SU-DHL-6 (cell line): ENCODE results near the gene MTOR.
A peak's percentile ranks its signal among the peaks of the same experiment; 100 is the strongest.
"Not testable (repeated sequence)": the region's sequence is repeated elsewhere in the genome, so short reads cannot be mapped to it uniquely, and the experiment has no call there.

Experiments
- H2AFZ ChIP-seq: fragments of 200-600 bp; sonication (generic); 2 replicates; pipeline ENCODE4 v1.6.1; 2014; ENCODE audit warnings: low read depth, mild to moderate bottlenecking, moderate library complexity, mixed read lengths, antibody characterized with exemption, low read length; ENCODE audit not compliant: severe bottlenecking
- H3F3A ChIP-seq: fragments of 200-600 bp; shearing (Covaris generic); 2 replicates; pipeline ENCODE4 v1.6.0; 2016; ENCODE audit warnings: antibody characterized with exemption, mild to moderate bottlenecking; ENCODE audit not compliant: insufficient read depth
- H3K27ac ChIP-seq: fragments of 200-600 bp; sonication (generic); 2 replicates; pipeline ENCODE4 v1.5.1; 2016; ENCODE audit warnings: low read depth, mild to moderate bottlenecking, low read length, moderate library complexity, mixed read lengths
- H3K27me3 ChIP-seq: fragments of 200-600 bp; sonication (generic), shearing (Covaris generic); 2 replicates; pipeline ENCODE4 v1.6.0; 2014; ENCODE audit warnings: mild to moderate bottlenecking, low read length
- H3K36me3 ChIP-seq: fragments of 200-600 bp; sonication (generic); 2 replicates; pipeline ENCODE4 v1.6.1; 2014; ENCODE audit warnings: mild to moderate bottlenecking, low read length, mixed read lengths
- H3K4me2 ChIP-seq: fragments of 300-600, 200-600 bp; shearing (Covaris generic), sonication (generic); 2 replicates; pipeline ENCODE4 v1.6.0; 2014; ENCODE audit warnings: low read length, low read depth, mild to moderate bottlenecking; ENCODE audit not compliant: poor library complexity, severe bottlenecking
- H3K4me3 ChIP-seq: fragments of 200-600 bp; sonication (generic); 2 replicates; pipeline ENCODE4 v1.5.1; 2014; ENCODE audit warnings: antibody characterized with exemption, low read length, mild to moderate bottlenecking, mixed read lengths; ENCODE audit not compliant: insufficient read depth, poor library complexity, severe bottlenecking
- H3K79me2 ChIP-seq: fragments of 200-600 bp; sonication (generic); 2 replicates; pipeline ENCODE4 v1.6.1; 2014; ENCODE audit warnings: mild to moderate bottlenecking, low read length, moderate library complexity; ENCODE audit not compliant: insufficient read depth
- H3K9ac ChIP-seq: fragments of 200-600 bp; sonication (generic); 2 replicates; pipeline ENCODE4 v1.7.0; 2014; ENCODE audit warnings: mild to moderate bottlenecking, low read length
- H3K9me2 ChIP-seq: fragments of 200-600 bp; sonication (generic); replicated peaks from 2 replicates; pipeline ENCODE4 v1.6.1; 2014; ENCODE audit warnings: low read length; ENCODE audit not compliant: insufficient read depth
- H3K9me3 ChIP-seq: fragments of 200-600 bp; sonication (generic); 2 replicates; pipeline ENCODE4 v1.6.1; 2014; ENCODE audit warnings: low read length, mixed read lengths; ENCODE audit not compliant: insufficient read depth
- H4K20me1 ChIP-seq: fragments of 200-600 bp; sonication (generic); 2 replicates; pipeline ENCODE4 v1.6.1; 2014; ENCODE audit warnings: low read depth, mild to moderate bottlenecking, antibody characterized with exemption, low read length, moderate library complexity, mixed read lengths
- CTCF ChIP-seq: fragments of 200-600 bp; sonication (generic); IDR thresholded peaks from one replicate; pipeline ENCODE4 v1.5.1; 2017; ENCODE audit warnings: antibody characterized with exemption, mild to moderate bottlenecking, low read length, moderate library complexity; ENCODE audit not compliant: insufficient read depth, poor library complexity, severe bottlenecking
- EZH2phosphoT487 ChIP-seq: fragments of 200-600 bp; sonication (generic), shearing (Covaris generic); conservative IDR thresholded peaks from 2 replicates; pipeline ENCODE4 v1.6.1; 2018; ENCODE audit warnings: mild to moderate bottlenecking, antibody characterized with exemption, low read length, moderate library complexity, mixed read lengths

MTOR gene

GRCh38 chr1:11273595-11274234 lies 11.4 kb upstream of the MTOR start:
- Histone ChIP-seq H4K20me1 (no peaks in the 10 kb centered on the region), H3K4me2 (peak overlapping the region; percentile 80), H2AFZ (peak overlapping the region; percentile 69), H3K9me2 (no peaks in the 10 kb centered on the region), H3K4me3 (peak overlapping the region; percentile 87), H3K9ac (peak overlapping the region; percentile 81), H3K79me2 (peaks cover 35% of the 10 kb centered on the region), H3K36me3 (no peaks in the 10 kb centered on the region), H3K9me3 (no peaks in the 10 kb centered on the region), H3K27me3 (no peaks in the 10 kb centered on the region), H3F3A (peaks cover 7% of the 10 kb centered on the region; the same call in 1 of the 2 replicates), H3K27ac (peak overlapping the region; percentile 74)
- TF ChIP-seq CTCF, result no peak
- no peak for TF ChIP-seq EZH2phosphoT487

DNA sequence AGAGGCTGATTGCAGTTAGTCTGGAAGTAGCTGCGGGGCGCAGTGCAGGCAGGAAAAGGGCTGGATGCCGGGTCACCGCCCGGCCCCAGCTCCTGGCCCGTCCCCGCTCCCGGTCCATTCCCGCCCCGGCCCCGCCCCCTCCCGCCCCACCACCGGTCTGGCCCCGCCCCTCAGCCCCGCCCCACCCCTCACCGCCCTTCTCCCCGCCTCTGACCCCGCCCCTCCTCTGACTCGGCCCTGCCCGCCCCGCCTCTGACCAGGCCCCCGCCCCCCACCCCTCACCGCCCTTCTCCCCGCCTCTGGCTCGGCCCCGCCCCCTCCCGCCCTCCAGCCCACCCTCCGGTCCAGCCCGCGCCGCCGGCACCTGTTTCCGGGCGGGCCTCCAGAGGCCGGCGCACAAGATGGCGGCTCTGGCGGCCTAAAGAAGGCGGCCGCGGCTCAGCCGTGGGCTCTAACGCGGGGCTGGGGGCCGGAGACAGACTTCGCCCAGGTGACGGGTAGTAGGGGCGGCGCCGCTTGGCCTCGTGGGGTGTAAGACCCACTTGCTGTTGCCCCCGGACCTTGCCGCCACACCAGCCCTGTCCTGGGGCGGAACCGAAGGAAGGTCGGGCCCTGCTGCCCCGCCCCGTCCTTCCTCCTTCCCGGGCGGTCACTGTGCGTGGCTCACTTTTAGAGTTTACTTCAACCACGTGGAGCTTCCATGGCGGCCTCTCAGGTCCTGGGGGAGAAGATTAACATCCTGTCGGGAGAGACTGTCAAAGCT lies 10.7 kb upstream of the MTOR start, which contains the start of gene UBIAD1:
UBIAD1 (plus strand) TSS at position 367 of the 763 bp plus-strand sequence; CDS start at position 701, 334 bp downstream.
- Histone ChIP-seq H2AFZ (peak within 1 kb of the TSS; percentile 90), H3K9me3 (no peaks in the 10 kb centered on the region), H3K79me2 (peaks cover 35% of the 10 kb centered on the region), H3K4me2 (peak within 1 kb of the TSS; percentile 80), H3K36me3 (no peaks in the 10 kb centered on the region), H3K4me3 (peak within 1 kb of the TSS; percentile 87), H3K9me2 (no peaks in the 10 kb centered on the region), H3K27ac (peak within 1 kb of the TSS; percentile 74), H3K9ac (peak within 1 kb of the TSS; percentile 81), H3F3A (peaks cover 7% of the 10 kb centered on the region; the same call in 1 of the 2 replicates), H4K20me1 (no peaks in the 10 kb centered on the region), H3K27me3 (no peaks in the 10 kb centered on the region)
- TF ChIP-seq EZH2phosphoT487, result no peak
- TF ChIP-seq CTCF, result no peak

GRCh38 chr1:11272544-11272831 lies 10.1 kb upstream of the MTOR start:
- H3F3A ChIP-seq, result peaks cover 7% of the 10 kb centered on the region; the same call in 1 of the 2 replicates
- H4K20me1 ChIP-seq, result no peaks in the 10 kb centered on the region
- no peak for TF ChIP-seq CTCF

GRCh38 chr1:11267350-11268337 lies 5.3 kb upstream of the MTOR start:
- H3K27ac ChIP-seq, H4K20me1 ChIP-seq, H3F3A ChIP-seq, H3K9ac ChIP-seq, H3K36me3 ChIP-seq, H2AFZ ChIP-seq, H3K4me2 ChIP-seq, H3K27me3 ChIP-seq, H3K4me3 ChIP-seq, H3K79me2 ChIP-seq, H3K9me2 ChIP-seq, H3K9me3 ChIP-seq: not testable (repeated sequence)

More at GRCh38 chr1:11272544-11272831, 10.1 kb upstream of the MTOR start:
- Histone ChIP-seq H3K27ac (no peak overlapping the region), H3K4me2 (peak overlapping the region; percentile 69), H3K36me3 (no peaks in the 10 kb centered on the region), H3K9ac (no peak overlapping the region), H3K27me3 (no peaks in the 10 kb centered on the region), H3K9me2 (no peaks in the 10 kb centered on the region), H3K79me2 (peaks cover 35% of the 10 kb centered on the region), H3K4me3 (peak overlapping the region; percentile 51), H2AFZ (peak overlapping the region; percentile 90), H3K9me3 (no peaks in the 10 kb centered on the region)
